B cell (primary cell): ENCODE results near the gene KIF20B. TPM values are rescaled to one million over a fixed set of nuclear protein-coding genes. Genes with fewer than 3 reads are reported as not detected.

ENCODE experiments used
- ATAC-seq: fragments of 200-7000 bp; cut with Tn5 transposase; one replicate; pipeline ENCODE4 v1.10.0; 2021; ENCODE audit warnings: low read depth, mild to moderate bottlenecking, moderate number of reproducible peaks, moderate library complexity
- CTCF ChIA-PET: fragments of 350-600 bp; sonication (Branson Sonifier 250); formaldehyde crosslinking; loops from one replicate; lab custom pipeline; 2021; ENCODE audit warnings: antibody characterized with exemption, inconsistent platforms; lab: Charles Lee
- POLR2A ChIA-PET: fragments of 350-600 bp; sonication (Branson Sonifier 250); formaldehyde crosslinking; loops from one replicate; lab custom pipeline; 2021; ENCODE audit warnings: antibody characterized with exemption; lab: Charles Lee
- DNase-seq: peaks from one replicate; pipeline ENCODE4 v3.0.0; 2013
- H2AFZ ChIP-seq: 2 replicates; pipeline ENCODE4 v1.6.1; 2012; ENCODE audit warnings: mild to moderate bottlenecking, low read depth, low read length; ENCODE audit not compliant: insufficient read depth, poor library complexity, severe bottlenecking
- H3K27ac ChIP-seq, 2 donors: 1 replicate in 1 of 2; 2 replicates in 1 of 2; pipeline ENCODE4 v1.5.1; 2012 to 2013; ENCODE audit warnings: low read length in 2 of 2, mild to moderate bottlenecking in 2 of 2, moderate library complexity in 1 of 2
- H3K27me3 ChIP-seq, 4 experiments: fragments of 200-600 bp in 1 of 4; sonication (generic) in 1 of 4; replicated peaks in 1 of 4; 1 replicate in 2 of 4; 2 replicates in 2 of 4; pipeline versions ENCODE4 v1.6.1 to v1.7.0; 2013 to 2016; ENCODE audit warnings: low read length in 3 of 4, mild to moderate bottlenecking in 2 of 4, mixed read lengths in 1 of 4, moderate library complexity in 1 of 4; ENCODE audit not compliant: insufficient read depth in 4 of 4, control insufficient read depth in 3 of 4; ENCODE audit errors: control extremely low read depth in 1 of 4
- H3K36me3 ChIP-seq, 2 experiments: replicated peaks in 1 of 2; 1 replicate in 1 of 2; 2 replicates in 1 of 2; pipeline versions ENCODE4 v1.6.1 to v1.7.1; 2013; ENCODE audit warnings: low read length in 1 of 2; ENCODE audit not compliant: insufficient read depth in 2 of 2, control insufficient read depth in 1 of 2; ENCODE audit errors: control extremely low read depth in 1 of 2, extremely low read depth in 1 of 2
- H3K4me1 ChIP-seq, 2 donors: fragments of 200-600 bp in 1 of 2; sonication (generic) in 1 of 2; 1 replicate in 1 of 2; 2 replicates in 1 of 2; pipeline versions ENCODE4 v1.5.1 to v1.6.1; 2013 to 2017; ENCODE audit warnings: low read length in 2 of 2; ENCODE audit not compliant: control insufficient read depth in 2 of 2, insufficient read depth in 2 of 2
- H3K4me2 ChIP-seq: replicated peaks from 2 replicates; pipeline ENCODE3; 2012; ENCODE audit warnings: mild to moderate bottlenecking, low read depth, low read length; ENCODE audit not compliant: poor library complexity, severe bottlenecking
- H3K4me3 ChIP-seq, 5 experiments: fragments of 200-600 bp in 1 of 5; sonication (generic) in 1 of 5; 1 replicate in 3 of 5; 2 replicates in 2 of 5; pipeline versions ENCODE4 v1.5.1 to v1.7.0; 2011 to 2016; ENCODE audit warnings: low read length in 4 of 5, mild to moderate bottlenecking in 4 of 5, low read depth in 2 of 5, control low read depth in 1 of 5, moderate library complexity in 1 of 5; ENCODE audit not compliant: insufficient read depth in 1 of 5; ENCODE audit errors: control extremely low read depth in 1 of 5, extremely low read depth in 1 of 5
- H3K79me2 ChIP-seq: fragments of 200-600 bp; sonication (generic); one replicate; pipeline ENCODE4 v1.6.0; 2016; ENCODE audit warnings: low read length; ENCODE audit not compliant: control insufficient read depth, insufficient read depth
- H3K9ac ChIP-seq: fragments of 200-600 bp; sonication (generic); 2 replicates; pipeline ENCODE4 v1.6.1; 2017; ENCODE audit warnings: mild to moderate bottlenecking, low read length, moderate library complexity
- H3K9me3 ChIP-seq, 3 donors: one replicate each; pipeline versions ENCODE4 v1.6.1 to v1.7.1; 2013; ENCODE audit warnings: low read length in 2 of 3; ENCODE audit not compliant: control insufficient read depth in 2 of 3, insufficient read depth in 1 of 3; ENCODE audit errors: control extremely low read depth in 1 of 3
- H4K20me1 ChIP-seq: 2 replicates; pipeline ENCODE4 v1.6.0; 2012; ENCODE audit warnings: mild to moderate bottlenecking, low read length; ENCODE audit not compliant: insufficient read depth, control insufficient read depth, poor library complexity, severe bottlenecking
- H3K27ac Mint-ChIP-seq: one replicate; pipeline ENCODE4 v1.8.0; 2021; ENCODE audit warnings: mixed read lengths
- H3K27me3 Mint-ChIP-seq: one replicate; pipeline ENCODE4 v1.8.0; 2021; ENCODE audit warnings: mixed read lengths
- H3K4me1 Mint-ChIP-seq: one replicate; pipeline ENCODE4 v1.8.0; 2021; ENCODE audit warnings: mixed read lengths
- H3K4me3 Mint-ChIP-seq: one replicate; pipeline ENCODE4 v1.8.0; 2021; ENCODE audit warnings: mixed read lengths
- H3K9me3 Mint-ChIP-seq: one replicate; pipeline ENCODE4 v1.8.0; 2022; ENCODE audit warnings: mixed read lengths; ENCODE audit not compliant: insufficient read depth
- CTCF ChIP-seq: fragments of 200-600 bp; IDR thresholded peaks from one replicate; pipeline ENCODE4 v1.8.0; 2022; ENCODE audit warnings: antibody characterized with exemption, mild to moderate bottlenecking
- EZH2 ChIP-seq: IDR thresholded peaks from 2 replicates; pipeline ENCODE4 v1.6.1; 2012; ENCODE audit warnings: borderline replicate concordance, low read depth, mild to moderate bottlenecking, moderate library complexity, low read length; ENCODE audit not compliant: insufficient read depth, poor library complexity, severe bottlenecking
- WGBS: methylation state at CpG from one replicate; pipeline ENCODE4 v1.1.5; 2013; ENCODE audit warnings: missing lambda C conversion rate; ENCODE audit not compliant: insufficient coverage; 5-methylcytosine and 5-hydroxymethylcytosine counted together
- intact Hi-C: fragments of 100-400 bp; cut with micrococcal nuclease; formaldehyde crosslinking; loops from one replicate; pipeline ENCODE4 v1.10.0; 2022
- polyA plus RNA-seq: library from polyadenylated mRNA; depleted of rRNA; stranded (reverse); fragments of >200 nt; gene quantifications from 2 replicates; pipeline ENCODE4 v1.2.3, GENCODE V29; 2012
- total RNA-seq, 2 donors: library from RNA; stranded (reverse); fragments of 120-200 nt in 1 of 2; gene quantifications; 1 replicate in 1 of 2; 2 replicates in 1 of 2; pipeline versions ENCODE4 v1.2.3 to v1.2.4, GENCODE V29; 2013 to 2022

Gene KIF20B
- total and polyA plus RNA-seq, 2 donors (not counting 1 experiment from before 2014, with no cell fraction given): 1.6 to 24.6 TPM

- Histone ChIP-seq H2AFZ (no peak overlapping the region), H3K4me1 (no peaks in the 10 kb centered on the region), H3K27me3 (no peaks in the 10 kb centered on the region), H3K9ac (no peak overlapping the region), H4K20me1 (no peaks in the 10 kb centered on the region), H3K9me3 (no peaks in the 10 kb centered on the region), H3K4me2 (no peak overlapping the region), H3K36me3 (no peaks in the 10 kb centered on the region), H3K4me3 (no peak overlapping the region), H3K79me2 (peaks cover 45% of the 10 kb centered on the region), H3K27ac (no peak overlapping the region)
- Mint-ChIP-seq H3K9me3 (no peaks in the 10 kb centered on the region), H3K4me3 (no peak overlapping the region), H3K4me1 (peaks cover 2% of the 10 kb centered on the region), H3K27ac (no peak overlapping the region), H3K27me3 (no peaks in the 10 kb centered on the region)
- DNase-seq: no peak
- intact Hi-C loops: no loop called here
- WGBS: no CpG with 5 or more reads among the region's 3 CpGs
- ChIA-PET POLR2A (no interaction called here), CTCF (no interaction called here)
- no peak for TF ChIP-seq EZH2
- no peak for TF ChIP-seq CTCF
- ATAC-seq: no peak
These were observed 9.4 kb downstream of the KIF20B start for GRCh38 chr10:89710753-89711152.

- H3K4me2 ChIP-seq: no peak overlapping the region
- TF ChIP-seq CTCF (no peak), EZH2 (no peak)
- CTCF ChIA-PET: no interaction called here
- POLR2A ChIA-PET: no interaction called here
- no peaks in the 10 kb centered on the region for H3K9me3 Mint-ChIP-seq
- H3K4me1 Mint-ChIP-seq: peaks cover 18% of the 10 kb centered on the region
- no peak overlapping the region for H3K27ac Mint-ChIP-seq
- H3K9me3 ChIP-seq: no peaks in the 10 kb centered on the region
- no peak overlapping the region for H3K9ac ChIP-seq
- H3K4me1 ChIP-seq: peaks cover 8 to 21% of the 10 kb centered on the region in 2 donors
- H3K36me3 ChIP-seq: peaks cover 0 to under 1% of the 10 kb centered on the region in 2 experiments
- no peak overlapping the region for H3K27ac ChIP-seq
- H3K4me3 ChIP-seq: no peak overlapping the region
- DNase-seq (no peak), ATAC-seq (no peak)
- no peaks in the 10 kb centered on the region for H3K79me2 ChIP-seq
- no peaks in the 10 kb centered on the region for H3K27me3 ChIP-seq
- intact Hi-C loops: no loop called here
- H4K20me1 ChIP-seq: no peaks in the 10 kb centered on the region
- WGBS: no CpG with 5 or more reads among the region's 3 CpGs
- no peak overlapping the region for H3K4me3 Mint-ChIP-seq
- H2AFZ ChIP-seq: no peak overlapping the region
- H3K27me3 Mint-ChIP-seq: no peaks in the 10 kb centered on the region
These were observed 33.2 kb downstream of the KIF20B start for GRCh38 chr10:89734616-89735015.
